ENCODE results near the gene KNDC1. TPM values are rescaled to one million over a fixed set of nuclear protein-coding genes. Genes with fewer than 3 reads are reported as not detected.

Gene KNDC1
- total and polyA plus RNA-seq, 2 of the 4 experiments (the other 2 are of a cell fraction): 0.18 to 1.1 TPM

- in situ Hi-C loops (cut with MboI; ENCODE audit: low sequenced_read_pairs) (no loop called here), intact Hi-C loops (cut with micrococcal nuclease) (no loop called here), dilution Hi-C loops (cut with HindIII; ENCODE audit: low sequenced_read_pairs, unreplicated experiment) (no loop called here)
- Histone ChIP-seq H3K56ac (ENCODE audit: extremely low read depth, insufficient read depth, low read length) (no peak overlapping the region), H2BK5ac (ENCODE audit: low read depth, low read length, poor library complexity, severe bottlenecking) (no peak overlapping the region), H3K18ac (ENCODE audit: low read depth, low read length) (no peak overlapping the region), H3K14ac (replicated peaks; ENCODE audit: low read depth, low read length) (no peak overlapping the region), H3K27me3 (ENCODE audit: control insufficient read depth, insufficient read depth, low read length) (peaks cover 9% of the 10 kb centered on the region), H3K9me1 (ENCODE audit: insufficient read depth, low read length) (no peaks in the 10 kb centered on the region), H3K4ac (ENCODE audit: low read depth, low read length) (no peak overlapping the region), H2BK15ac (ENCODE audit: low read depth, low read length) (no peak overlapping the region), H4K5ac (ENCODE audit: low read depth, low read length) (no peak overlapping the region), H3K4me1 (ENCODE audit: control insufficient read depth, insufficient read depth, low read length) (peaks cover 2% of the 10 kb centered on the region), H3K23ac (ENCODE audit: low read depth, low read length) (no peak overlapping the region), H4K91ac (ENCODE audit: insufficient read depth, low read depth, low read length) (no peak overlapping the region), H4K20me1 (ENCODE audit: insufficient read depth, low read length) (no peaks in the 10 kb centered on the region), H3K79me1 (ENCODE audit: low read depth in 1 of 2, low read length in 2 of 2) (no peaks in the 10 kb centered on the region), H3K9me3 (ENCODE audit: control insufficient read depth, insufficient read depth, low read length) (peaks cover 2% of the 10 kb centered on the region), H4K8ac (ENCODE audit: low read depth in 2 of 2, low read length in 2 of 2) (no peak overlapping the region), H3K9ac (ENCODE audit: low read depth, low read length) (no peak overlapping the region), H2AK9ac (replicated peaks; ENCODE audit: low read depth, low read length, poor library complexity) (no peak overlapping the region), H2AK5ac (ENCODE audit: low read depth, low read length) (no peak overlapping the region), H2BK120ac (ENCODE audit: low read depth, low read length) (no peak overlapping the region), H3K4me2 (ENCODE audit: low read depth, low read length) (no peak overlapping the region), H3K4me3 (ENCODE audit: insufficient read depth, low read depth, low read length) (no peak overlapping the region), H2AFZ (replicated peaks; ENCODE audit: low read length, poor library complexity) (no peak overlapping the region), H2BK20ac (ENCODE audit: low read depth, low read length) (no peak overlapping the region), H3K36me3 (ENCODE audit: control insufficient read depth, insufficient read depth, low read length) (no peaks in the 10 kb centered on the region), H3K27ac (ENCODE audit: insufficient read depth, low read length) (no peak overlapping the region)
- DNase-seq (no peak), ATAC-seq (ENCODE audit: low read depth) (no peak)
- WGBS, 2 experiments (ENCODE audit: extremely low coverage in 2 of 2, insufficient read length in 1 of 2): 100% methylated on average over 1 of the region's 12 CpGs; no CpG with 5 or more reads in 1 of the 2 experiments
- BruUV-seq (replicated peaks): no TSS peak
- CTCF ChIA-PET: no interaction called here
- POLR2A ChIA-PET (ENCODE audit: unreplicated experiment): no interaction called here
- TF ChIP-seq CHD1 (IDR thresholded peaks at IDR 0.05; ENCODE audit: low read depth, low read length) (no peak), MAZ (IDR thresholded peaks at IDR 0.05; ENCODE audit: borderline replicate concordance, low read depth, low read length) (no peak), NFE2L2 (IDR thresholded peaks at IDR 0.05; ENCODE audit: low read depth, low read length) (no peak), SMC3 (IDR thresholded peaks at IDR 0.05; ENCODE audit: low read depth, low read length) (no peak), POLR2A (IDR thresholded peaks at IDR 0.05; ENCODE audit: low read depth, low read length) (no peak), BHLHE40 (IDR thresholded peaks at IDR 0.05; ENCODE audit: low read depth, low read length) (no peak), MAFK (IDR thresholded peaks at IDR 0.05; ENCODE audit: low read depth, low read length) (no peak), ELK1 (IDR thresholded peaks at IDR 0.05; ENCODE audit: borderline replicate concordance, low read depth, low read length) (no peak), USF2 (IDR thresholded peaks at IDR 0.05; ENCODE audit: low read depth, low read length) (no peak), RAD21 (IDR thresholded peaks at IDR 0.05; ENCODE audit: low read length) (no peak), CEBPB (IDR thresholded peaks at IDR 0.05; ENCODE audit: low read depth, low read length) (no peak), RCOR1 (IDR thresholded peaks at IDR 0.05; ENCODE audit: insufficient replicate concordance, low read length) (no peak), FOS (IDR thresholded peaks at IDR 0.05; ENCODE audit: low read depth, low read length) (no peak), RFX5 (IDR thresholded peaks at IDR 0.05; ENCODE audit: low read depth, low read length) (no peak)
- TF ChIP-seq, protein P1, sequence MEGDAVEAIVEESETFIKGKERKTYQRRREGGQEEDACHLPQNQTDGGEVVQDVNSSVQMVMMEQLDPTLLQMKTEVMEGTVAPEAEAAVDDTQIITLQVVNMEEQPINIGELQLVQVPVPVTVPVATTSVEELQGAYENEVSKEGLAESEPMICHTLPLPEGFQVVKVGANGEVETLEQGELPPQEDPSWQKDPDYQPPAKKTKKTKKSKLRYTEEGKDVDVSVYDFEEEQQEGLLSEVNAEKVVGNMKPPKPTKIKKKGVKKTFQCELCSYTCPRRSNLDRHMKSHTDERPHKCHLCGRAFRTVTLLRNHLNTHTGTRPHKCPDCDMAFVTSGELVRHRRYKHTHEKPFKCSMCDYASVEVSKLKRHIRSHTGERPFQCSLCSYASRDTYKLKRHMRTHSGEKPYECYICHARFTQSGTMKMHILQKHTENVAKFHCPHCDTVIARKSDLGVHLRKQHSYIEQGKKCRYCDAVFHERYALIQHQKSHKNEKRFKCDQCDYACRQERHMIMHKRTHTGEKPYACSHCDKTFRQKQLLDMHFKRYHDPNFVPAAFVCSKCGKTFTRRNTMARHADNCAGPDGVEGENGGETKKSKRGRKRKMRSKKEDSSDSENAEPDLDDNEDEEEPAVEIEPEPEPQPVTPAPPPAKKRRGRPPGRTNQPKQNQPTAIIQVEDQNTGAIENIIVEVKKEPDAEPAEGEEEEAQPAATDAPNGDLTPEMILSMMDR (conservative IDR thresholded peaks at IDR 0.05; ENCODE audit: low read depth, low read length): no peak
Measured at GRCh38 chr10:133150656-133151055, 9.4 kb upstream of the KNDC1 start.
